HFFc6 (cell line): ENCODE measurements around the gene GP2. TPM values are rescaled to one million over a fixed set of nuclear protein-coding genes. Genes with fewer than 3 reads are reported as not detected.

Source experiments
- DNase-seq: peaks from one replicate; pipeline ENCODE4 v3.0.0-alpha.2; 2018
- H3K27ac Mint-ChIP-seq: 2 replicates; pipeline ENCODE4 v1.8.0; 2020; ENCODE audit warnings: mild to moderate bottlenecking, mixed read lengths
- H3K27me3 Mint-ChIP-seq: 2 replicates; pipeline ENCODE4 v1.8.0; 2021; ENCODE audit warnings: mild to moderate bottlenecking, moderate library complexity, mixed read lengths; ENCODE audit not compliant: insufficient read depth
- H3K36me3 Mint-ChIP-seq: 2 replicates; pipeline ENCODE4 v1.8.0; 2021; ENCODE audit warnings: low read depth, mixed read lengths
- H3K4me1 Mint-ChIP-seq: 2 replicates; pipeline ENCODE4 v1.8.0; 2020; ENCODE audit warnings: low read depth, mixed read lengths
- H3K4me3 Mint-ChIP-seq: 2 replicates; pipeline ENCODE4 v1.8.0; 2020; ENCODE audit warnings: mild to moderate bottlenecking, moderate library complexity, mixed read lengths
- H3K9me3 Mint-ChIP-seq: 2 replicates; pipeline ENCODE4 v1.8.0; 2020; ENCODE audit warnings: mild to moderate bottlenecking, mixed read lengths
- CTCF ChIP-seq: fragments of 200-600 bp; sonication (generic); IDR thresholded peaks from 2 replicates; pipeline ENCODE4 v1.5.0; 2021; ENCODE audit warnings: antibody characterized with exemption, mild to moderate bottlenecking
- total RNA-seq, 6 experiments: library from RNA; stranded (reverse); fragmentation: NEBNext Ultra II Directional; extraction: Animal tissue kit (Norgen Biotek cat#: 25700); gene quantifications; 2 replicates in 1 of 6; 3 replicates in 5 of 6; pipeline ENCODE4 v1.2.3, GENCODE V29; 2021

The GP2 gene
- total RNA-seq, 6 experiments from 2014 or later: not detected

GRCh38 chr16:20359997-20360396 lies 32.7 kb upstream of the GP2 start:
- no peak for TF ChIP-seq CTCF
- H3K27ac Mint-ChIP-seq: no peak overlapping the region
- no peaks in the 10 kb centered on the region; the same call in 1 of the 2 replicates for H3K27me3 Mint-ChIP-seq
- DNase-seq: no peak
- H3K4me3 Mint-ChIP-seq: no peak overlapping the region
- H3K4me1 Mint-ChIP-seq: no peaks in the 10 kb centered on the region
- peaks cover 5% of the 10 kb centered on the region; the same call in 1 of the 2 replicates for H3K36me3 Mint-ChIP-seq
- H3K9me3 Mint-ChIP-seq: peaks cover 41% of the 10 kb centered on the region

GRCh38 chr16:20355114-20355782 lies 27.9 kb upstream of the GP2 start:
- Mint-ChIP-seq H3K36me3 (no peaks in the 10 kb centered on the region; the same call in 1 of the 2 replicates), H3K4me1 (no peaks in the 10 kb centered on the region), H3K27me3 (no peaks in the 10 kb centered on the region; the same call in 1 of the 2 replicates), H3K4me3 (no peak overlapping the region), H3K9me3 (peaks cover 40% of the 10 kb centered on the region), H3K27ac (no peak overlapping the region)
- TF ChIP-seq CTCF: no peak
- no peak for DNase-seq

- Mint-ChIP-seq H3K27me3 (no peaks in the 10 kb centered on the region; the same call in 1 of the 2 replicates), H3K36me3 (no peaks in the 10 kb centered on the region; the same call in 1 of the 2 replicates), H3K27ac (no peak overlapping the region), H3K4me3 (no peak overlapping the region), H3K4me1 (no peaks in the 10 kb centered on the region), H3K9me3 (peaks cover 46% of the 10 kb centered on the region)
- DNase-seq: no peak
- TF ChIP-seq CTCF: no peak
These were observed 26.1 kb upstream of the GP2 start for GRCh38 chr16:20353379-20353778.

- H3K9me3 Mint-ChIP-seq: peaks cover 50% of the 10 kb centered on the region
- TF ChIP-seq CTCF: no peak
- DNase-seq: no peak
- no peaks in the 10 kb centered on the region; the same call in 1 of the 2 replicates for H3K27me3 Mint-ChIP-seq
- H3K4me3 Mint-ChIP-seq: no peak within 1 kb of the TSS
- no peaks in the 10 kb centered on the region for H3K4me1 Mint-ChIP-seq
- no peaks in the 10 kb centered on the region; the same call in 1 of the 2 replicates for H3K36me3 Mint-ChIP-seq
- H3K27ac Mint-ChIP-seq: no peak within 1 kb of the TSS
These were observed 25.3 kb upstream of the GP2 start, which contains the start of gene UMOD for GRCh38 chr16:20352615-20353014. TSS of gene UMOD (minus strand) at chr16:20352715. CDS start at chr16:20350737, 1,978 bp downstream.

- Mint-ChIP-seq H3K9me3 (peaks cover 25% of the 10 kb centered on the region), H3K36me3 (no peaks in the 10 kb centered on the region), H3K4me1 (no peaks in the 10 kb centered on the region), H3K27me3 (no peaks in the 10 kb centered on the region), H3K27ac (no peak overlapping the region), H3K4me3 (no peak overlapping the region)
- TF ChIP-seq CTCF: no peak
- DNase-seq: no peak
These were observed 22.3 kb upstream of the GP2 start for GRCh38 chr16:20349615-20350014.
